Measurements from ENCODE around the gene THPO.

GRCh38 chr3:184417619-184418327, 39.8 kb upstream of the THPO start:
- TF ChIP-seq CTCF (IDR thresholded peaks at IDR 0.05) (peak in 3 of 4 experiments; percentile 71 to 84 (median 82)), POLR2A (IDR thresholded peaks at IDR 0.05) (no peak), POLR2AphosphoS5 (IDR thresholded peaks at IDR 0.05) (no peak)

Measured in gastroesophageal sphincter (tissue), 3 donors.